Fibroblast of the aortic adventitia (primary cell): ENCODE results near the gene PRKAR1B. TPM values are rescaled to one million over a fixed set of nuclear protein-coding genes. Genes with fewer than 3 reads are reported as not detected.

ENCODE experiments used
- DNase-seq: peaks from one replicate; pipeline ENCODE4 v3.0.0-alpha.2; 2010; ENCODE audit warnings: low read depth
- H3K4me3 ChIP-seq: 2 replicates; pipeline ENCODE4 v1.5.1; 2011; ENCODE audit warnings: low read depth, mild to moderate bottlenecking, control low read depth, low read length, moderate library complexity
- CTCF ChIP-seq: IDR thresholded peaks from 2 replicates; pipeline ENCODE4 v1.5.1; 2011; ENCODE audit warnings: mild to moderate bottlenecking, low read length, control low read depth, inconsistent platforms; ENCODE audit not compliant: insufficient read depth
- total RNA-seq: library from RNA; depleted of rRNA; stranded (reverse); fragments of >200 nt; gene quantifications from 2 replicates; pipeline ENCODE4 v1.2.3, GENCODE V29; 2012; ENCODE audit warnings: low replicate concordance

The PRKAR1B gene
- total RNA-seq, 1 donor, result 7.0 TPM

DNA sequence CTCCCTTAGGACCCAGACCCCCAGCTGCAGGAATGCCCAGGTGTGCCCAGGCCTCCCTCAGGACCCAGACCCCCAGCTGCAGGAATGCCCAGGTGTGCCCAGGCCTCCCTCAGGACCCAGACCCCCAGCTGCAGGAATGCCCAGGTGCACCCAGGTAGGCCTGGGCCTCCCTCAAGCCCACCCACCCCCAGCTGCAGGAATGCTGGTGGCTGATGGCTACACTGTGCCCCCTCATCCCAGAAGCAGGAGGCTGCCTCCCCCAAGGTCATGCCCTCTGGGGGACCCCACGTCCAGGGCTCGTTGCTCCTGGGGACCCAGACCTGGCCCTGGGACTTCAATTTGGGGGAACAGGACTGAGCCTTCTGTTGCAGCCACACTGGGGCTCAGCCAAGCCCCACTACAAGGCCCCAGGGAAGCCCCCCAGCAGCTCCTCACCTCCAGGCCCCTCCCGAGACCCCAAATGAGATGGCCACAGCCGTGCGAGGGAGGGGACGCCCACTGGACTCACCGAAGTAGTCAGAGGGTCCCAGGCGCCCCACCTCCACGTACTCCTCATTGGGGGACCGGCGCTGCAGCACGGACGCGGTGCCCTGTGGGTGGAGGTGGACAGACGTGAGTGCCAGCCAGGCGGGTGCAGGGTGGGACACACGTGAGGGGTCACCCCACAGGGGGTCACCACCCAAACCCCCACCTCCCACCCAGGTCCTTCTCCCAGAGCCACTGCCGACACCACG lies 176.0 kb downstream of the PRKAR1B start:
- no peak overlapping the region for H3K4me3 ChIP-seq
- no peak for TF ChIP-seq CTCF
- DNase-seq, result no peak

- TF ChIP-seq CTCF, result no peak
- no peak for DNase-seq
- no peak overlapping the region for H3K4me3 ChIP-seq
Observed at GRCh38 chr7:549891-550625, 177.0 kb downstream of the PRKAR1B start.

- no peak overlapping the region for H3K4me3 ChIP-seq
- no peak for DNase-seq
- no peak for TF ChIP-seq CTCF
Observed at GRCh38 chr7:549066-549890, 177.8 kb downstream of the PRKAR1B start.

DNA sequence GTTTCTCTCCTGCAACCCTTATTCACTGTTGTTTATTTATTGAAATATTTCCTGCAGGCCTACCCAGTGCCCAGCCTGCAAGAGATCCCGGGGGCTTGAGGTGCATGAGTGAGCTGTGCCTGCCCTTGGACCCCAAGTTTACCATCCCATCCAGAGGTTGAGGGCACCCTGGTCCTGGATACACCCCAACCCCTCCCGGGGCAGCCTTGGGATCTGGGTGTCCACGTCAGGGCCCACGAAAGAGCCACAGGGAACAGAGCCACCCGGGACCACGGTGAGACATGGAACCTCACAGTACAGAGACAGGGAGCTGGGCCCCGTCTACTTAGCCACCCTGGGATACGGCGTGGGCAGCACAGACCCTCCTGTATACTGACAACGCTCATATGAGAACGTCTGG lies 178.7 kb downstream of the PRKAR1B start:
- TF ChIP-seq CTCF, result no peak
- no peak for DNase-seq
- H3K4me3 ChIP-seq, result no peak overlapping the region

DNA sequence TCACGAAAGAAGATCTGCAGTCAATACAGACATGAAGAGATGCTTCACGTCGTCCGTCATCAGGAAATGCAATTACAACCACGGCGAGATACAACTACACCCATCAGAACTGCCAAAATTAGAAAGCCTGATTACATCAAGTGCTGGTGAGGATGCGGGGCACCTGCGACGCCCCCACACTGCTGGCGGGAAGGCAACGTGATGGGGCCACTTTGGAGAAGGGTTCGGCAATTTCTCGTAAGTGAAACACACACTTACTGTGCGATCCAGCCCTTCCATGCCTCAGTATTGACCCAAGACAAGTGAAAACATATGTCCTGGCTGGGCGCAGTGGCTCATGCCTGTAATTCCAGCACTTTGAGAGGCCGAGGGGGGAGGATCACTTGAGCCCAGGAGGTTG lies 181.6 kb downstream of the PRKAR1B start:
- H3K4me3 ChIP-seq, result no peak overlapping the region
- no peak for TF ChIP-seq CTCF
- DNase-seq, result no peak

DNA sequence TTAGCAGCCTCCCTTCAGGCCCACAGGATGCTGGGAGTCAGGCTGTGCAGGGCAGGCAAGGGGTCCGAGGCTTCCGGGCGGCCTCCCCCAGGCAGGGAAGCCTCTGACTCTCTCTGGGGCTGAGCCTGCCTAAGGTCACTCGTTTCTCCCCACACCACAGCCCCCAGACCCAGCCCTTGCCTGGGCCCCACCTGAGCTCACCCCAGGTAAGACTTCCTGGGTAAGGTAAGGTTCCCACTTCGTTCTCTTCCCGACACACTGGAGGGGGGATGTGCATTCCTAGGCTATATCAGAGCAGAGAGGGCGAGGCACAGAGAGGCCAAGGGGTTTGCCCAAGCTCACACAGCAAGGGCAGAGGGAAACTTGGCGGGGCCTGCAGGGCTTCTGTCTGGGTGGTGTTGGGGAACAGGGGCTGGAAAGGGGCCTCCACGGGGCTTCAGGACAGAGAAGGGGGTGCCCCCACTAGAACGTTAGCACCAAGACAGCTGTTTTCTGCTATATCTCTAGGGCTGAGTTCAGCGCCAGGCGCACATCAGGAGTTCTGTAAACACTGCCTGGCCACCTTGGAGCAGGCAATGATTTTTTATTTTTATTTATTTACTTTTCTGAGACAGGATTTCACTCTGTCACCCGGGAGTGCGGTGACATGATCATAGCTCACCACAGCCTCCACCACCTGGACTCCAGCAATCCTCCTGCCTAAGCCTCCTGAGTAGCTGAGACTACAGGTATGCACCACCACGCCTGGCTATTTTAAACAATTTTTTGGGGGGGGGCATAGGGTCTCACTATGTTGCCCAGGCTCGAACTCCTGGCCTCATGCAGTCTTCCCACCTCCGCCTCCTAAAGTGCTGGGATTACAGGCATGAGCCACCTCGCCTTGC lies 182.5 kb downstream of the PRKAR1B start:
- TF ChIP-seq CTCF, result no peak
- no peak for DNase-seq
- no peak overlapping the region for H3K4me3 ChIP-seq
